ENCODE results near the gene TBKBP1. TPM values are rescaled to one million over a fixed set of nuclear protein-coding genes. Genes with fewer than 3 reads are reported as not detected.
"Not testable (repeated sequence)": the region's sequence is repeated elsewhere in the genome, so short reads cannot be mapped to it uniquely, and the experiment has no call there.

Gene TBKBP1
- total RNA-seq, 1 donor from 2014 or later: 8.0 TPM

DNA sequence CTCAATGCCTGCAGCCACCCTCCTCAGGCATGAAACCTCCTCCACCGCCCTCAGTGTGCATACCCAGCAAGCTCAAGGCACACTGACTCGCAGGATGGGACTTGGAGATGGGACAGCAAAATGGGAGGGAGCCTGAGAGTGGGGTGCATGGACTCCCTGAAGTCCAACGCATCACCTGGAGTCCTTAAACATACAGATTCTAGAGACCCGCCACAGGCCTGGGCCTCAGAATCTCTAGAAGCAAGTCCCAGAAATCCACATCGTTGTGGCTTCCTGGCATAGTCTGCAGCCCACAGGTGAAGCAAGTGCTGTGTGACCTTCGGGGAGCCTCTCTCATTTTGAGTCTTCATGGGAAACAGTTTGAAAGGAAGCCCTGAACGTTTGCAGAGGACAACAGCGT lies 35.5 kb downstream of the TBKBP1 start:
- intact Hi-C loops (cut with micrococcal nuclease): loop anchor here (1.0 kb wide), 1 partner anchor 8 kb away; no protein-coding TSS in a partner anchor

DNA sequence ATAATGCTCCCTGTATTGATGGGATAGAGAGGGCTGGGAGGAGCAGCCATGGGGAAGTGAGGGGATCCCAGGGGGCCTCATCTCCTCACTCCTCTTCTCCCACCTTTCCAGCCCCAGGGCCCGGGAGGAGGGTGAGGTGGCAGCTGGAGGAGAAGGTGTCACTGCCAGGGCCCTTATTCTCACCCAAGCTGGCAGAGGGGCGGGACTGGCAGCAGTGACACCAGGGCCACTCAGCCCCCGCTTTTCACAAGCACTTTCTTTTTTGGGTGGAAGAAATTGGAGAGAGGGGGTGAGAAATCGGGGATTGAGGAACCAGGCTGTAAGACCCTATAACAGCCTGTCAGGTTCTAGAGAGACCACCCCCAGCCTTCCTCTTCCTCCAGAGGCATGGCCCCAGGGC lies 36.7 kb downstream of the TBKBP1 start:
- intact Hi-C loops (cut with micrococcal nuclease): no loop called here

DNA sequence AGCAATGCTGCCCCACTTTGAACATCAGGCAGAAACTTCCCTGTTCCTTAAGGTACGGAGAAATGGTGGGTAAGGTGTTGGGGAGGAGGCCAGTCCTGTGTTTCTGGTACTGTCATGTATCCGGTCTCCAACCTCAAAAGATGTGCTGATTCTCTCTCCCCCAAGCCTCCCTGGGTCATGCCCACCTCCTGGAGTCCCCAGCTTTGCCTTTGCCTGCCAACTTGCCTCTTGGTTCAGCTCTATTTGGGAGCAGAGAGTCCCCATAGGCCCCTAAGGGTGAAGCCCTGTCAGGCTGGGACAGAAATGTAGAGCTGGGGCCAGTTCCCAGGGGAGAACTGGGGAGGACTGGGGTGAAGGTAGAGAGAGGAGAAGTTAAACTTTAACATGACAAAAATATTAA lies 37.4 kb downstream of the TBKBP1 start:
- intact Hi-C loops (cut with micrococcal nuclease): no loop called here

DNA sequence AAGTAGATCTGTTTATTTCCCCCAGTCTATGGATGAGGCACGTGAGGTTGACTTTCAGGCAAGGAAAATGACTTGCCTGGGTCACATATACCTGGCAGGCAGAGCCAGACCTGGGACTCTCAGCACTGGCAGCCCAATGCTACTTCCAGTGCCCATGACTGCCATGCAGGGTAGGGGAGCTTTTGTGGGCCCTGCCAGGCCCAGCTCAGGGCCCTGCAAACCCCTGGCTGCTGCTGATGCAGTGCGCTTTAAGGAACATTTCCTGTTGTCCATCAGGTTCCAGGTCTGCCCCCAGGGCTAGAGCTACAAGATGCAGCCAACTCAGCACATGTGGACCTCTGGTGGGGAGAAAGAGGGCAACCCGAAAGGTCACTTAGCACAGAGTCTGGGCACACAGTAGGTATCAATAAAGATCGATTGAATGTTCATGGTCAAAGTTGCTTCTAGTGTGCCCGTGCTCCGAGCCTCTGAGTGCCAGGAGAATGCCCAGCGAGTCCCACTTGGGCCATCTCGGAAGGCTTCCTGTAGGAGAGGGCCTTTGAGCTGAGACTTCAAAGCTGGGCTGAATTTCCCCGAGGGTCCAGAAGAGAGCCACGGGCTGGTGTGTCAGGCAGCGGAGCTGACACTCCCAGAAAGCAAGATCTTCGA lies 38.6 kb downstream of the TBKBP1 start:
- intact Hi-C loops (cut with micrococcal nuclease): loop anchor here (1.0 to 2.0 kb wide), 6 partner anchors 11 to 83 kb away; partner anchors contain the start of gene KPNB1

DNA sequence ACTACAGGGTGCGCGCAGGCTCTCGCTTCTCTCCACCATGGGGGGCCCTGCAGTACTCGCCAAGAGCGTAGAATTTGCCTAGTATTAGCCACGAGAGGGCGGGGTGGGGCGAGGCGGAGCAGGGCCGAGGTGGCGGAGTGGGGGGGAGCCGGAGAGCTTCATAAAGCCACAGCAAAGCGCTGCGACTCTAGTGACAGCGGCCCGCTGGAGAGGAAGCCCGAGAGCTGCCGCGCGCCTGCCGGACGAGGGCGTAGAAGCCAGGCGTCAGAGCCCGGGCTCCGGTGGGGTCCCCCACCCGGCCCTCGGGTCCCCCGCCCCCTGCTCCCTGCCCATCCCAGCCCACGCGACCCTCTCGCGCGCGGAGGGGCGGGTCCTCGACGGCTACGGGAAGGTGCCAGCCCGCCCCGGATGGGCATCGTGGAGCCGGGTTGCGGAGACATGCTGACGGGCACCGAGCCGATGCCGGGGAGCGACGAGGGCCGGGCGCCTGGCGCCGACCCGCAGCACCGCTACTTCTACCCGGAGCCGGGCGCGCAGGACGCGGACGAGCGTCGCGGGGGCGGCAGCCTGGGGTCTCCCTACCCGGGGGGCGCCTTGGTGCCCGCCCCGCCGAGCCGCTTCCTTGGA lies 39.2 kb downstream of the TBKBP1 start, which contains the start of gene TBX21:
TBX21 (plus strand) TSS at position 190 of the 627 bp plus-strand sequence; CDS start at position 409, 219 bp downstream.
- intact Hi-C loops (cut with micrococcal nuclease): loop anchor here (1.0 to 2.0 kb wide), 6 partner anchors 12 to 84 kb away; partner anchors contain the start of gene KPNB1

DNA sequence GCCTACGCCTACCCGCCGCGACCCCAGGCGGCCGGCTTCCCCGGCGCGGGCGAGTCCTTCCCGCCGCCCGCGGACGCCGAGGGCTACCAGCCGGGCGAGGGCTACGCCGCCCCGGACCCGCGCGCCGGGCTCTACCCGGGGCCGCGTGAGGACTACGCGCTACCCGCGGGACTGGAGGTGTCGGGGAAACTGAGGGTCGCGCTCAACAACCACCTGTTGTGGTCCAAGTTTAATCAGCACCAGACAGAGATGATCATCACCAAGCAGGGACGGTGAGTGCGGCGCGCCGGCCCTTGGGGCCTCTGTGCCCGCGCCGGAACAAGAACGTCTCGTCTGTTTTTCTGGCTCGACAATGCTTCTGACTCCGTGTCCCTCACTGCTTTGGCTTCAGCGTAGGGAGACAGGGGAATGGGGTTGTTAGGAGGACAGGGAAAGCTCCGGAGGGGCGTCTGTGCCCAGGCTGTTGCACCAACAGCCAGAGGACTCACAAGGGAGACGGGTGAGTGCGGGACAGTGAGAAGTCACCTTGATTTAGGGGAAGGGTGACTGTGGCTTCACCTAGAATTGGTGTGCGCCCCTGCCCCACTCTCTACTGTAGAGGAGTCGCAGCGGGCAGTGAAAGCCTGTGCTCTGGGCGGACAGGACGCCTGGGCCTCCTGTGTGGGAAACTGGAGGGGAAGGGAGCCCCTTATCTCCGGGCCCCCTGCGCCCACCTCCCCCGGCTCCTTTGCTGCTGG lies 39.9 kb downstream of the TBKBP1 start:
- intact Hi-C loops (cut with micrococcal nuclease): loop anchor here (1.0 to 2.0 kb wide), 8 partner anchors 8 to 153 kb away; partner anchors contain the start of gene KPNB1

DNA sequence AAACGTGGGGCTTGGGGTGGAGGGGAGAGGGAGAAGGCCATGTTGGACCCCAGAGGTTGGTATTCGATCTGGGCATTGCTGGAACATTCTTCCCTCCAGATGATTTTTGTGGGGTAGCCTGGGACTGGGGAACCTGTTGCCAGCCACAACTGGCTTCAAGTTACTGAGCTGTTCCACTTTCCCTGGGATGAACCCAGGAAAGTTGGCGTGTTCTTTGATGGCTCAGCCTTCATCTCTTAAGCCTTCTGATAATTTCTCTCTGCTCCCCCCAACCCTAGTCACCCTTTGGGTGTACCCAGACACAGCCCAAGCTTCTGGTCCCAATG lies 41.1 kb downstream of the TBKBP1 start:
- intact Hi-C loops (cut with micrococcal nuclease): loop anchor here (2.0 kb wide), 1 partner anchor 152 kb away; no protein-coding TSS in a partner anchor

DNA sequence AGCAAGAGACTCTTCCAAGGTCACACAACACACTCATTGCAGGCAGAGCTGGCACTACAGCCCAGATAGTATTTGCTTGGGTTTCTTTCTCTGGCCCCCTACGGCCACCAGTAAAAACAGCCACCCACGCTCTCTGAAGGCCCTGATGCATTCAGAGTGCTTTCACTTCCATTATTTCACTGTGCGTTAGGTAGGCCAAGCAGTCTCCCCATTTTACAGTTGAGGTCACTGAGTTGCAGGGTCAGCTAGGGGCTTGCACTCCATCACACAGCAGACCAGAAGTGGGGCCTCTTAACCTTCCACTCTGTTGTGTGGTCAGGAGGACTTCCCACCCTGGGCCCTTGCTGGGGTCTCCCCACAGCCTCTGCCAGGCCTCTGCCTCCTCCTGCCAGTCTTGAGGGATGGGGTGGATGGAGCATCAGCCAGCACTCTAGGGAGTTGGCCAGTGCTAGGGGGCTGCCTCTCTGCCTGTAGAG lies 41.6 kb downstream of the TBKBP1 start:
- intact Hi-C loops (cut with micrococcal nuclease): loop anchor here (2.0 kb wide), 1 partner anchor 151 kb away; no protein-coding TSS in a partner anchor

DNA sequence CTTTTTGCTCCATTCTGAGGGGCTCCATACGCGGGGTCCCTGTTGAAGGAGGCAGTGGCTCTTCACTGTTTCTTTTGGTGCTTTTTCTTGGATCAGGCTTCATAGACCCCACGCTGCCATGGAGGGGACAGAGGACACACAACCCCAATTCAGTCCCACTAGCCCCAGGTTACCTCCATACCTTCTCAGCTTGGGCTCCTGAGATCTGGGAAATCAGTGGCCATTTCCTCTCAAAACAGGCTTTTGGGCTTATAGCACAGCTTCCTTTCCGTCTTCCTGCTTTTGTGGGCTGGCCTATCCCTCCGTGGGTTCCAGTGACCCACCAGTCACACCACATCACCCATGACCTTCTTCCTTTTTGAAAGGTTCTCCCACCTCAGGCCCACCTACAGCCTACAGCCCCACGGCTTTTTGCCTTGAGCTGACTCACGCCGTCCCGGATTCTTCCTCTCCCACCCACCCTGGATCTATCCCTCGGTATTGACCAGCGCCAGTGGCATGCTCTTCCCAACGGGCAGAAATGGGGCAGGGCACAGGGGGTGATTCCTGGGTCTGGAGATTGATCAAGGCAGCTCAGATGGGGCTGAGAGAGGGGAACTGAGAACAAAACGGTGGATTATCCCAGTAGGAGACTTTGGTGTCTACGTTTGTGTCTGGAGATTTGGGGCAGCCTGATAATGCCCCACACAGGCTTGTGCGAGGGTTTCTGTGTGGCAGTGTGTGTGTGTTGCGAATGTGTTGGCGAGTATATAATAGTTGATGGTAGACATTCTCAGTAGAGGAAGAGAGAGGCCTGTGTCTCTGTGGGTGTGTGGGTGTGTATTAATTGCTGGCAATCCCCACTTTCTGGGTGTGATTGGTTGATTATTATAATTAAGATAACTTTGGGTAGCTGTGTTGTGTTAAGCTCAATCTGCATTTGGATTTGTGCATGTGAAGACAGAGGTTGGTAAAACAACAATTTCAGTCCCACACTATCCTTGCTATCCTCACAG lies 42.8 kb downstream of the TBKBP1 start:
- intact Hi-C loops (cut with micrococcal nuclease): no loop called here

DNA sequence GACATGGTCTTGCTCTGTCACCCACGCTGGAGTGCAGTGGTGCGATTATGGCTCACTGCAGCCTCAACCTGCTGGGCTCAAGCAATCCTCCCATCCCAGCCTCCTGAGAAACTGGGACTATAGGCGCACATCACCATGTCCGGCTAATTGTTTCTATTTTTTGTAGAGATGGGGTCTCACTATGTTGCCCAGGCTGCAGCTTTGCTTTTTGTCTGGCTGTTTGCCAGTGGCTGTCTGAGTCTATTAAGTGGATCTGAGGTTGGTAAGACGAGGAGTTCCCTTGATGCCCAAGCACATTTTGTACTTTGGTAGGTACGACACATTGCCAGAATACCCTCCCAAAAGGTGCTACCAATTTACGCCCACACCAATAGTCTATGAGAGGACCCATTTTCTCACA lies 44.2 kb downstream of the TBKBP1 start:
- intact Hi-C loops (cut with micrococcal nuclease): no loop called here

DNA sequence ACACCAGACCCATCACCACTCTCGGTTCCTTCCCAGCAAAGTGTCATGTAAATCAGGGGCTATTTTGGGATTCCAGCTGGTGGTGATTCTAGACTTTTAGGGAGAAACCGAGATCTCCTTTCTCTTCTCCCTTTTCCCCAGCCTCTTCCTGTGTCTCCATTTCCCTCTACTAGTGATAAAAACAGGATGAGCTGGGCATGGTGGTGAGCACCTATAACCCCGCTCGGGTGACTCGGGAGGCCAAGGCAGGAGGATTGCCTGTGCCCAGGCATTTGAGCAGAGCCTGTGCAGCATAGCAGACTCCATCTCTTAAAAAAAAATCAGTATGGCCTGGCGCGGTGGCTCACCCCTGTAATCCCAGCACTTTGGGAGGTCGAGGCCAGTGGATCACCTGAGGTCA lies 45.2 kb downstream of the TBKBP1 start:
- intact Hi-C loops (cut with micrococcal nuclease): no loop called here

DNA sequence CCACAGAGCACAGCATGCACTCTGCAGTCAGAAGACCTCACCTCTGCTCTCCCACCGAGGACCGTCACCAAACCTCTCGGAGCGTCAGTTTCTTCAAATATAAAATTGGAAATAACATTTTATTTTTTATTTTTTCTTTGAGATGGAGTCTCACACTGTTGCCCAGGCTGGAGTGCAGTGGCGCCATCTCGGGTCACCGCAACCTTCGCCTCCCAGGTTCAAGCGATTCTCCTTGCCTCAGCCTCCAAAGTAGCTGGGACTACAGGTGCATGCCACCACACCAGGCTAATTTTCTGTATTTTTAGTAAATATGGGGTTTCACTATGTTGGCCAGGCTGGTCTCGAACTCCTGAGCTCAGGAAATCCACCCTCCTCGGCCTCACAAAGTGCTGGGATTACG lies 46.0 kb downstream of the TBKBP1 start:
- intact Hi-C loops (cut with micrococcal nuclease): not testable (repeated sequence)

DNA sequence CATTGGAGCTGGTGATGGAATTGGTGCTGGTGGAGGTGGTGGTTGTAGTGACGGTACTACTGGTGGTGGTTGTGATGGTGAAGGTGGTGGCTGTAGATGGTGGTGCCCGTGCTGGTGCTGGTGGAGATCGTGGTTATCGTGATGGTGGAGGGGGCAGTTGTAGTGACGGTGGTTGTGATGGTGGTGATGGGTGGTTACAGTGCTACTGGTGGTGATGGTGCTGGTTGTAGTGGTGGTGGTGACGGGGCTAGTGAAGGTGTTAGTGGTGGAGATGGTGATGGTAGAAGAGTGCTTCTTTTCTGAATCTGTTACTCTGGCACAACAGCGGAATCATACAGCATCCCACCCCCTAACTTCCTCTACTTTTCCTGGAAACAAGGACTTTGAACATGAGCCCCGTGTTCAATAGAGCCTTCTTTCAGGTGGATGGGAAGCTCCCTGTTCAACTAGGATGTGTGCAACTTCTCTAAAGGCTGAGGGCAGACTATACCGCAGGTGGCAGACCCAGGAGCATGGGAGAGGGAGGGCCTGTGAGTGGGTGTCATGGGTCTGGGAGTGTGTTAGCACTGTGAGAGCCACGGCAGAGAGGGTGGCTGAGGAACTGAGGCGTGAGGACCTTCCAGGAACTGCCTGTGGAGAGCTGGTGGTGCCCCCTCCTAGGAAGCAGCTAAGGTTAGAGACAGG lies 47.3 kb downstream of the TBKBP1 start:
- intact Hi-C loops (cut with micrococcal nuclease): no loop called here

DNA sequence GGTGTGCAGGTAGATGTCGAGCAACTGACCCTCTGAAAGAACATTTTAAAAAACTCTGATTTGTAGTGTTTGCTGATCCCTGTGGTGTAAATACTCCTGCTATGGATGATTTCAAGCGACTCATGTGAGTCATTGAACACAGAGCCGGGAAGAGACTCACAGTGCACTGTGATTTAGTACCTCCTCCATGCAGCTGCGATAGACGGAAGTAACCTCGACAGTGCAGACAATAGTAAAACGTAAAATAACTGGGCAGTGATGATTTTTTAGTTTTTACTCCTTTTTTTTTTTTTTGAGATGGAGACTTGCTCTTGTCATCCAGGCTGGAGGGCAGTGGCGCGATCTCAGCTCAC lies 47.8 kb downstream of the TBKBP1 start:
- intact Hi-C loops (cut with micrococcal nuclease): loop anchor here (1.0 kb wide), 3 partner anchors 7 to 77 kb away; no protein-coding TSS in a partner anchor

DNA sequence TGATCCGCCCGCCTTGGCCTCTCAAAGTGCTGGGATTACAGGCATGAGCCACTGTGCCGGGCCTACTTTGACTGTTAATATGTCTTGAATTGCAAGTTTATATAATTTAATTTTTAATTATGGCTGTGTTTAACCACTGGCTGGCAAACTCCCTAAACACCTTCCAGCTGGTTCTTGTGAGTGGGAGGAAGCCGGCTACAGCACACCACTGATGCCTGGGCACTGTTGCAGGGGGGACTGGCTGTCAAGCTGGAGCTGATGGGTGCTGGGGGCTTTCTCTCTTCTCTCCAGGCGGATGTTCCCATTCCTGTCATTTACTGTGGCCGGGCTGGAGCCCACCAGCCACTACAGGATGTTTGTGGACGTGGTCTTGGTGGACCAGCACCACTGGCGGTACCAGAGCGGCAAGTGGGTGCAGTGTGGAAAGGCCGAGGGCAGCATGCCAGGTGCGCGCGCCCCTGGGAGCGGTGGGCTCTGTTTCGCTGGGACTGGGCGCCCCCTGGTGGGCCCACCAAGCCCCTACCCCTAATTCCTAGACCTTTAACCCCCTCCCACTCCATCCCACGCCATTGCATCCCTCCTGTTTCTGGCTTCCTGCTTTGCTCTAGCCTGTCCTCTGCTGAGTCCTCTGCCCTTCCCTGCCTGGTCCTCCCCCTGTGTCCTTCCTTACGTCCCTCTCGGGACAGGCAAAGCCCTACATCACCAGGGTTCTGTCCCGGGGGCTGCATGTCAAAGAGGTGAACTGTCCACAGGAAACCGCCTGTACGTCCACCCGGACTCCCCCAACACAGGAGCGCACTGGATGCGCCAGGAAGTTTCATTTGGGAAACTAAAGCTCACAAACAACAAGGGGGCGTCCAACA lies 48.6 kb downstream of the TBKBP1 start:
- intact Hi-C loops (cut with micrococcal nuclease): loop anchor here (1.0 kb wide), 3 partner anchors 8 to 78 kb away; no protein-coding TSS in a partner anchor

DNA sequence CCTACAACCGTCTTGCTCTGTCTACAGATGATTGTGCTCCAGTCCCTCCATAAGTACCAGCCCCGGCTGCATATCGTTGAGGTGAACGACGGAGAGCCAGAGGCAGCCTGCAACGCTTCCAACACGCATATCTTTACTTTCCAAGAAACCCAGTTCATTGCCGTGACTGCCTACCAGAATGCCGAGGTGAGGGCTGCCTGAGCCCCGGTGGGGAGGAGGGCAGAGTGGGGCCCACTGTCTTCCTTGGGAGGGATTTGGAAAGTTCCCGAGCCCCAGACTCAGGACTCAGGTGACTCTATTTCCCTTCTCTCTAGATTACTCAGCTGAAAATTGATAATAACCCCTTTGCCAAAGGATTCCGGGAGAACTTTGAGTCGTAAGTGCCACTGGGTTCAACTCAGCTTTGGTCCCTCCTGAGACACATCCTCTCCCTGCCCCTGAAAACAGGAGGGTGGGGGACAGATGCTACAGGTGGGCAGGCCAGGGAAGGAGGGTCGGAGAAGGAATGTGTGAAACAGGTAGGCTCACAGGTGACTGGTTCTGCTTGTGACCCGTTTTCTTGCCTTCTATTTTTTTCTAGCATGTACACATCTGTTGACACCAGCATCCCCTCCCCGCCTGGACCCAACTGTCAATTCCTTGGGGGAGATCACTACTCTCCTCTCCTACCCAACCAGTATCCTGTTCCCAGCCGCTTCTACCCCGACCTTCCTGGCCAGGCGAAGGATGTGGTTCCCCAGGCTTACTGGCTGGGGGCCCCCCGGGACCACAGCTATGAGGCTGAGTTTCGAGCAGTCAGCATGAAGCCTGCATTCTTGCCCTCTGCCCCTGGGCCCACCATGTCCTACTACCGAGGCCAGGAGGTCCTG lies 50.4 kb downstream of the TBKBP1 start:
- intact Hi-C loops (cut with micrococcal nuclease): no loop called here

DNA sequence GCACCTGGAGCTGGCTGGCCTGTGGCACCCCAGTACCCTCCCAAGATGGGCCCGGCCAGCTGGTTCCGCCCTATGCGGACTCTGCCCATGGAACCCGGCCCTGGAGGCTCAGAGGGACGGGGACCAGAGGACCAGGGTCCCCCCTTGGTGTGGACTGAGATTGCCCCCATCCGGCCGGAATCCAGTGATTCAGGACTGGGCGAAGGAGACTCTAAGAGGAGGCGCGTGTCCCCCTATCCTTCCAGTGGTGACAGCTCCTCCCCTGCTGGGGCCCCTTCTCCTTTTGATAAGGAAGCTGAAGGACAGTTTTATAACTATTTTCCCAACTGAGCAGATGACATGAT lies 51.0 kb downstream of the TBKBP1 start:
- intact Hi-C loops (cut with micrococcal nuclease): no loop called here

DNA sequence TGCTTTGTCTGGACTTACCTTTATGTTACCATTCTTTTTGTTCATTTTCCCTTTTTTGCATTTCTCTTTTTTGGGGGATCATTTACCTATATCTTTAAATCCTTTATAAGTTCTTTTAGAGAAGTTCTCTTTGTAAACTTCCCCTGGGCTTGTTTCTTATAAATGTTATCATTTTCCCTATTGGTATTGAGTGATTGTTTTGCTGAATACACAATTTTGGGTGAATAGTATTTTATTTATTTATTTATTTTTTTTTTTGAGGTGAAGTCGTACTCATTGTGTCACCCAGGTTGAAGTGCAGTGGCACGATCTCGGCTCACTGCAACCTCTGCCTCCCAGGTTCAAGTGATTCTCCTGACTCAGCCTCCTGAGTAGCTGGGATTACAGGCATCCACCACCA lies 57.5 kb downstream of the TBKBP1 start:
- intact Hi-C loops (cut with micrococcal nuclease): no loop called here
